GM18951 (cell line): ENCODE data around the gene TRAF7.

Source experiments
- POLR2A ChIP-seq: IDR thresholded peaks from 4 replicates; pipeline ENCODE4 v1.6.1; 2011; ENCODE audit warnings: mild to moderate bottlenecking; ENCODE audit not compliant: insufficient read length, insufficient read depth; ENCODE audit errors: extremely low read depth
- in situ Hi-C: fragments of 300-500 bp; cut with MboI; formaldehyde crosslinking; loops from one replicate; pipeline ENCODE4 v1.12.0; 2022; ENCODE audit warnings: low sequenced_read_pairs, mixed read lengths, inconsistent platforms; ENCODE audit not compliant: unreplicated experiment

The TRAF7 gene

DNA sequence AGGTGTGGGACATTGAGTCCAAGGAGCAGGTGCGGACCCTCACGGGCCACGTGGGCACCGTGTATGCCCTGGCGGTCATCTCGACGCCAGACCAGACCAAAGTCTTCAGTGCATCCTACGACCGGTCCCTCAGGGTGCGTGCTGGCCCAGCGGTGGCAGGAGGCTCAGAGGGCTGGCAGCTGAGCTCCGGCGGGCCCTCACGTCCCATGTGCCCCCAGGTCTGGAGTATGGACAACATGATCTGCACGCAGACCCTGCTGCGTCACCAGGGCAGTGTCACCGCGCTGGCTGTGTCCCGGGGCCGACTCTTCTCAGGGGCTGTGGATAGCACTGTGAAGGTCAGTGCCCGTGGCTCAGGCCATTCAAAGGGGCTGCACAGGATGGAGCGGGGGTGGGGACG, 20.5 kb downstream of the TRAF7 start:
- TF ChIP-seq POLR2A: no peak
- in situ Hi-C loops: no loop called here

DNA sequence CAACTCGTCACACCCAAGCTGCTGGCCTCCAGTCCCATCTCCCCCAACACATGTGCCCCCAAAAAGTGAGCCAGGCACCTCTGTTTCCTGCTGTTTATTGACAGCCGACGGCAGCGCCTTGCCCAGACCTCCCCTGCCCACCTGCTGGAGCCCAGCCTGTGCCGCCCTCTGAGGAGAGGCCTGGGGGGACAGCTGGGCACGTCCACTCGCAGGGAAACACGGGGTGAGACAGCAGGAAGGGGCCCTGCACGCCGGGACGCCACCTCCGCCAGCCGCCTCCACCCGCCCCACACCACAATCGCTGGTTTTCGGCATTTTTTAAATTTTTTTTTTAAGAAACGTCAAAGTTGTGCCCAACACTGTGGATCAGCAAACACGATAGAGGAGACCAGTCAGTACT, 21.5 kb downstream of the TRAF7 start:
- in situ Hi-C loops: no loop called here
- no peak for TF ChIP-seq POLR2A

DNA sequence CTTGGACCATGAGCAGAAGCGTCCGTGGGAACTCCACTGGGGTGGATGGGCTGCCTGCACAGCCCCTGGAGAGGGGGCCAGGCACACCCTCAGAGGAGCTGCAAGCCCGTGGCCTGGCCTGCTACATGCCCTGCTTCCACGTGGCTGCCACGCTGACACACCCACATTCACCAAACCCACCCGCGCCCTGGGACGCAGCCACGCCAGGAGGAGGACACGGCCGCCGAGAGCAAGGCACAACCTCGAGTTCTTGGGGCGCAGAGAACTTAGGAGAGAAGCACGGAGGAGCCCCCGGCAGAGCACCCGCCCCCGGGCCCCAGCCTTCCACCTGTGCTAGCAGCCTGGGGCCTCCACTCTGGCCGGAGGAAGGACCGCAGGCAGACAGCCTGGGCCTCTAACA, 22.0 kb downstream of the TRAF7 start:
- in situ Hi-C loops: no loop called here

DNA sequence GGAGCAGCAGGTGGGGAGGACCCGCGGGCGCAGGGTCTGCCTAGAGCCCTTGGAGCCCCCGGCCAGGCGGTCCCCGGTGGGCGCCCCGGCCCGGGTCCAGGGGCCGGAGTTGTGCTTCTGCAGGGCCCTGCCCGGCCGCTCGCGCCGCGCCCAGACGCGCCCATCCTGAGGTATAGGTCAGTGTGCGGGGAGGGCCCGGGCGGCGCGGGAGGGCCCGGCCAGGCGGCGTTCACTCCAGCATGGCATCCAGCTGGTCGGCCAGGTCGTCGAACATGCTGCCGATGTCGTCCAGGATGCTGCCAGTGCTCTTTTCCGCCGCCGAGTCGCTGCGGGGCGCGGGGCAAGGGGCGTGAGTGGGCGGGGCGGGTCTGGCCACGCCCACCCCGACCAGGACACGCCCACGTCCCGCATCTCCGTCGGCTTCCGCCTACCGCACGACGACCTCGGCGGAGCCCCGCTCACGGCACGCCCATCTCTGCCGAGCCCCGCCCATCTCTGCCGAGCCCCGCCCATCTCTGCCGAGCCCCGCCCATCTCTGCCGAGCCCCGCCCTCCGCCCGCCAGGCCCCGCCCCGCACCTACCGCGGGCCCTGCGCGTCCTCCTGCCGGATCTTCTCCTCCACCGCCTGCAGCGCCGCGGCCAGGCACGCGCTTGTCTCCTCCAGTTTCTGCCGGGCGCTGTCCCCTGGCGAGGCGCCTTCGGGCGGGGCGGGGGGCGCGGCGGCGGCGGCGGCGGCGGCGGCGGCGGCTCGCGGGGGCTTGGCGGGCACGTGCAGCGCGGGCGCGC, 22.9 kb downstream of the TRAF7 start:
- in situ Hi-C loops: no loop called here
- no peak for TF ChIP-seq POLR2A

More for the DNA sequence above, 22.0 kb downstream of the TRAF7 start:
- no peak for TF ChIP-seq POLR2A

DNA sequence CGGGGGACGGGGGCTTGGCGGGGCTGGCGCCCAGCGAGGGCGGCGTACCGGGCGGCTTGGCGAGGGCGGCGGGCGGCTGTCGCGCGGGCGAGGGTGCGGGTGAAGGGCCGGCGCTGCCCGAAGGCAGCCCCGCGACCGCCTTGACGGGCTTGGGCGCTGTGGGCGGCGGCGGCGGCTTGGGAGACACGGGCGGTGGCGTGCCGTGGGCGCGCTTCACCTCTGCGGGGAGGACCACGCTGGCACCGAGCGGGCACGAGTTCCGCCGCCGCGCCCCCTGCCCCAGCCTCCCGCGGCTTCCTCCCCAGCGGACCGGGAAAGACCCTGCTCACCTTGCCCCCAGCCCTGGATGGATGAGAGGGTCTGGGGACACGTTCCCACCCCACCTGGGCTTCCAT, 23.5 kb downstream of the TRAF7 start:
- in situ Hi-C loops: no loop called here
- TF ChIP-seq POLR2A: no peak

DNA sequence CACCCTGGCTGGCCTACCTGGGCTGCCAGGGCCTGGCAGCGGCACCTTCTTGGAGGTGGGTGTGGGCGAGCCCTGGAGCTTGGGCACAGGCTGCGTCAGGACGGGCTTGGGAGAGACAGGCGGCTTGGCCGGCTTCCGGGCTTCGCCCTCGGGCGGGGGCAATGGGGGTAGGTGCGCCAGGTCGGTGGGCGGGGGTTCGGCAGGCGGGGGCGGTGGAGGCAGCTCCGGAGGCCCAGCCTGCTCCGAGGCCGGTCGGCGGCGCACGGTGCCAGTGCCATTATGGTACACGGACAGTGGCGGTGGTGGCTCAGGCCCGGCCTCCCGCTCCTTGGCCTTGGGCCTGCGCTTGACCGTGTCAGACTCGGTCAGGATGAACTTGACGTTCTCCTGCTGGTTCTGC, 24.0 kb downstream of the TRAF7 start:
- no peak for TF ChIP-seq POLR2A
- in situ Hi-C loops: no loop called here

DNA sequence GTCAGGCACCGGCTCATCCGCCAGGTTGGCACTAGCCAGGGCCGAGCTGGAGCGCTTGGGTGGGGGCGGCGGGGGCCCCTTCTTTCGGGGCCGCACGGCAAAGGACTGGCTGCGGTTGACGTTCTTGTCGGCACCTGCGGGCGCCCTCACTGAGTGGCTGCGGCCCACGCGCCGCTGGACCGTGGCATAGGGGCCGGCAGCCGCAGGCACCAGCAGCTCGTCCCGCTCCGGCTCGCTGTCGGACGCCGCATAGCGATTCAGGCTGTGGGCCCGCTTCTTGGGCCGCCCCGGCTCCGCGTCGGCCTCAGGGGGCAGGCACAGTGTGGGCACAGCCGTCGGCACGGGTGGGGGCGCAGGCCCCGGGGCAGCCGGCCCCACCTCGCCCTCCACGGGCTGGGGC, 24.9 kb downstream of the TRAF7 start:
- in situ Hi-C loops: no loop called here
- TF ChIP-seq POLR2A: no peak

DNA sequence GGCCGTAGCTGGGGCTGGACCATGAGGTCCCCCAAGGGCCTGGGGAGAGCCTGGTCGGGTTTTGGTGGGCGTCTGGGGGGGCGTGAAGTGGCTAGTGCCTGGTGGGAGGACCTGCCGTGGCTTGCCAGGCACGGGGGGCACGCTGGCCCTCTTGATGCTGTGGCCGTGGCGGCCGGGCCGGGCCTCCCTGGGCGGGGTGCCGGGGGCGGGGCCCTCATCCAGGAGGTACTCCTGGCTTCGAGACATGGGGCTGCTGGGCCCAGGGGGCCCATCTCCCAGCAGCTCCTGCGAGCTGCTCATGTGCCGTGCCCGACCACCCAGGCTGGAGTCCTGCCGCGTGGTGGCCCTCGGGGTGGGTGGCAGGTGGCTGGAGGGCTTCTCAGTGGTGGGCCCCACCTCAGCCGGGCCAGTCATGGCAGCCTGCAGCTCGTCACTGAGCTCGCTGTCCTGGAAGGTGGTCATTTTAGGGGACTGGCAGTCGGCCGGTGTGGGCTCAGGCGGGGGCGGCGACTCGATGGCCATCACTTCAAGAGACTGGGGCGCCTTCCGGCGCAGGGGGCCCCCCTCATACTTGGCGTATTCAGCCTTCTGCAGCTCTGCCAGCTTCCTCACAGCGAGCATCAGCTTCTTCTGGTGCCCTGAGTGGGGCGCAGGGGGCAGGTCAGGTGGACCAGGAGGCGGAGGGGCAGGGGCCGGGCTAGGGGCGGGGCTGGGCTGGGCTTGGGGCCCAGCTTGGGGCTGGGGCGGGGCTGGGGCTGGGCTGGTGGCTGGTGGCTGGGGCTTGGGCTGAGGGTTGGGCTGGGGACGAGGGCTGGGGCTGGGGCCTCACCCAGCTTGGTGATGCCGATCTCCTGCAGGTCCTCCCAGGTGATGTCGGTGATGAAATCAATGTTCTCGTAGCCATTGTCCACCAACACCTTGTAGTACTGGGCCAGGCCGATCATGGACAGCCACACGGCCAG, 25.7 kb downstream of the TRAF7 start:
- in situ Hi-C loops: no loop called here
- TF ChIP-seq POLR2A: no peak

DNA sequence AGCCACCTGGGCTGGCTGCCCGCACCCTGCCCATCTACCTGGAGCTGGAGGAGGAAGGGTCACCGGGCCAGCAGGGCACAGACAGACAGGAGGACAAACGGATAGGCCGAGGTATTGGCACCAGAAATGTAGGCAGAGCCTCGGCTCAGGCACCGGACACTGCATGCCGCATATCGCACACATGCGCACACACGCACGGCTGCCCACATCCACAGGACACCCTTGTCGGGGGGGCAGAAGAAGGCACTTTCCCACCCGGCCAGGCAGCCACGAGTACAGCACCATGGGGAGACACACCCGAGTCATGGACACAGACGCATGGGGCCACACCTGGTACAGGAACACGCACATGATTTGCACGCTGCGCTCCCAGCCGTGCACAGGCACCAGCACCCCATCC, 26.4 kb downstream of the TRAF7 start:
- in situ Hi-C loops: no loop called here
- no peak for TF ChIP-seq POLR2A

DNA sequence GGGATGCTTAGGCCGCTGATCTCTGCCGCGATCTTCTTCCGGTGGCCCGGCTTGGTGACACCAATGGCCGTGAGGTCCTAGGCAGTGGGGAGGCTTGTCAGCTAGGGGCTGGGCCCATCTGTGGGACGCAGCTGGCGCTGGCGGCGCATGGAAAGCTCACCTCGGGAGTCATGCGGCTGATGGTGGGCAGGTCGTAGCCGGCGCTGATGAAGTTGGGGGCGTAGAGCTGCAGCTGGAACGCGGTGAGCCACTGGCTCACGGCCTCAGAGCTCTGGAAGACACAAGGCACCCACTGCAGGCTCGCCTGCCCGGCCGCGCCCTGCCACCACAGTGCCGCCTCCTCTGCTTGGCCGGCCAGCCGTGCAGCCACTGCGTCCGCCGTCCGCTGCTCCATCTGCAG, 28.1 kb downstream of the TRAF7 start:
- TF ChIP-seq POLR2A: no peak
- in situ Hi-C loops: no loop called here

DNA sequence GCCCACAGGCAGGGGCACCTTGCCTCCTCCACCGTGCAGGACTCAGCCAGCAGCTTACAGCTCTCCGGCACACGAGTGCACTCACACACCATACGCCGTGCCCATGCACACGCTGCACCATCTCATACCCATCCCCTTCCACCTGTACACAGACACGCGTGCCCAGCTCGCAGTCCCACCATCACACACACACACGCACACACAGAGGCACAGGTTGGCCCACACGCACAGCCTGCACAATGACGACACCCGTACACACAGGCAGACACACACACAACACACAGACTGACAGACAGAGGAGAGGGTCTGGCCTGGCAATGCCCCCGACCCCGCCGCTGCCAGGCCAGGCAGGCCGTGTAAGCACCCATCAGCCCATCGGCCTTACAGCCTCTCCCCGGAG, 28.8 kb downstream of the TRAF7 start:
- TF ChIP-seq POLR2A: no peak
- in situ Hi-C loops: no loop called here

DNA sequence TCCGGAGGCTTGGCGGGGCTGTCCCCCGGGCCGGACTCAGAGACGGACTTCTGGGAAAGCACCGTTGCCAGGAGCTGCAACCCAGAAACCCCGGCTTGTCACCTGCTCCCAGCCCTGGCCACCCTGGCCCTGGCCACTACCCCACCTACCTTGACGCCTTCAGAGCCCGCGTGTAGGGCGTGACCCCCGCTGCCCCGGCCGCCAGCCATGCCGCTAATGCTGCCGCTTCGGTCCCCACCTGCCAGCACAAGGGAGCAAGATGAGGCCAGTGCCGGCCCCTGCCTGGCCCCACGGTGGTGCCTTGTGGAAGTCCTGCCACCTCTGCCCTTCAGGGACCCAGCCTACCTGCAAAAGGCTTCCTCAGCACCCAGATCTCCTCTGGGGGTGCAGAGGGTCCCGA, 29.4 kb downstream of the TRAF7 start:
- no peak for TF ChIP-seq POLR2A
- in situ Hi-C loops: no loop called here

DNA sequence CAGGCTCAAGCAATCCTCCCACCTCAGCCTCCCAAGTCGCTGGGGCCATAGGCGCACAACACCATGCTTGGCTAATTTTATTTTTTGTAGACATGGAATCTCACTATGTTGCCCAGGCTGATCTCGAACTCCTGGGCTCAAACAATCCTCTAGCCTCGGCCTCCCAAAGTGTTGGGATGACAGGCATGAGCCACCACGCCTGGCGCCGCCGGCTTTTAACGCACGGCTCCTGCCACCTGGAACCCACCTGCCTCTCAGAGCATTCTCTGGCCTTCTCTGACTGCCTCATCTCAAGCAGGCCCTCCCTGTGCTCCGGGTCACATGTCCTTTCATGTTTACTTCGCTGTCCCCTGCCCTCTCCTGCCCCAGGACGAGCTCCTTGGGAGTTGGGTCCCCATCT, 30.5 kb downstream of the TRAF7 start:
- TF ChIP-seq POLR2A: no peak
- in situ Hi-C loops: no loop called here

DNA sequence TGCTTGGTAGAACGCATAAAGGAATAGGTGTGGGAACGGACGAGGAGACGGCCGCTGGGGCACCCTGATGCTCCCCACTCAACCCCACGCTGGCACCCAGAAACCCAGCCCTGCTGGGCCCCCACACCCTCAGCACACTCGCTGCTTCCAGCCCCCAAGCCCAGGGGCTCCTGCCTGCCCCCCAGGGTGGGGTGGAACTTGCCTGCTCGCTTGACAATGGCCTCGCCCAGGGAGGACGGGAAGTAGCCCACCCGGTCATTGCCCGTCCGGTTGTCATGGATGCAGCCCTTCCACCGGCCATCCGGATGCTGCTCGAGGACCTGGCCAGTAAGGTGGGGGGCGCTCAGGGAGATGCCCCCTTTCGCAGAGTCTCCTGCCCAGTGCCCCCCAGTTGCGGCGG, 30.9 kb downstream of the TRAF7 start:
- in situ Hi-C loops: no loop called here
- no peak for TF ChIP-seq POLR2A
